ENCODE results near the gene VCPKMT.
"Not testable (repeated sequence)": the region's sequence is repeated elsewhere in the genome, so short reads cannot be mapped to it uniquely, and the experiment has no call there.

The VCPKMT gene

DNA sequence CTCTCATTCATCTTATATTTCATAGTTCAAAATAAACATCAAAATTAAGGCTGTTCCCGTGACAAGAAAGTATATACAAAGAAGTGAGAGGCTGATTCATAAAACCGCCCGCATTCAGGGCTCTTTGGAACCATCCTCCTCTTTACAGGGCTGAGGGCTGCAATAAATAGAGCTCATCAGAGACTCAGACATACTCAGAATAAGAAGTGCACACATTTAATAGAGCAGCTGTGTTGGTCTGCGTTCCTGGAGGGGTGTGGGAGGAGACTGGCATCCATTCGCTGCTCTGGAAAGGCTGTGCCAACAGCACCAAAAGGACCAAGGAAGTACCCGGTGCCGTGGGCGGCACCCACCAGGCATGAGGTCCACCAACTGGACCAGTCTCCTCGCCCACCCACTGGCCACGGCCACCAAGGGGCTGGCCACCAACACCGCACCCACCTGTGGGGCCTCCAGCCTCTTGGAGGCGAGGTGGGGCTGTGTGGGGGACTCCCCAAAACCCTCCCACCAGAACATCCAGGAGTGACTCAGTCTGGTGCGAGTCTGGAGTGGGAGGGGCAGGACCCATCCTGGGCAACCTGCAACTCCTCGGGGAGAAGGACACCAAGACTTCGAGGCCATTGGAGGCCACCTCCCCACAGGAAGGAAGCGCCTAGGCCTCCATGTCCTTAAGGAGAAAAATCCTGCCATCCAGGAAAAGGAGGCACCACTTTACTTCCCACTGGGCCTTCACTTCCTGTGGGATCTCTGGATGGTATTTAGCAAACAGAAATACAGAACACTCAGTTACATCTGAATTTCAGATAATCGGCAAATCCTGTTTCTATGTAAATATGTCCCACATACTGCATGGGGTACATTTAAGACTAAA, 32.7 kb downstream of the VCPKMT start:
- in situ Hi-C loops (cut with HindIII; ENCODE audit: low sequenced_read_pairs): no loop called here
- DNase-seq (ENCODE audit: low read depth): no peak
- no peak for TF ChIP-seq CTCF (IDR thresholded peaks at IDR 0.05; ENCODE audit: low read depth, low read length, missing control alignments)
- no peak overlapping the region for H3K4me3 ChIP-seq (ENCODE audit: low read depth, low read length)

DNA sequence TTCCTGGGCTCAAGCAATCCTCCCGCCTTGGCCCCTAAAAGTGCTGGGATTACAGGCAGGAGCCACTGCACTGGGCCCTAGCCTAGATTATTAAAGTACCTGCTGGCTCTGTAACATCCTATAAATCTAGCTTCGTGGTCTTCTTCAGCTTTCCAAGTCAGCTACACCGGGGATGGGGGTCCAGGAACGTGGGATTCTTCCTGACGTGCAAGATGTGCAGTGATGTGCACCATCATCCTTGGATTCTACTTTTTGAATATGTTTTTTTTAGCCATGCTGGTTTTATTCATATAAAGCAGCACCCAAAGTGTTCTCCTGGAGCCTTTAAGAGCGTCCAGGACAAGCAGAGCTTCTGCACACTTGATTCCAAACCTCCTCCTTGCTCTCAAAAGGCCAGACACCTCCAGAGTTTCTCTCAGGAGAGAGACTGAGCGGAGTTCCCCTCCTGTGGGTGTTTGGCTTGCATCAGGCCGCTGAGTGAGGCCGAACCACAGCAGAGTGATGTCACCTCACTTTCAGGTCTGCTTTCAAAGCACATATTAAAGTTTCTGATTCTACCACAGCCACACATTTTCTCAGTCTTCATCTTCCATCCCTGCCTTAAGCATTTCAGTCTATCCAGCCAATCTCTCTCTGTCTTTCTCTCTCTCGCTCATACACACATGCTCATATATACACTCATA, 33.4 kb downstream of the VCPKMT start:
- TF ChIP-seq CTCF (IDR thresholded peaks at IDR 0.05; ENCODE audit: low read depth, low read length, missing control alignments): no peak
- H3K4me3 ChIP-seq (ENCODE audit: low read depth, low read length): no peak overlapping the region
- in situ Hi-C loops (cut with HindIII; ENCODE audit: low sequenced_read_pairs): no loop called here
- no peak for DNase-seq (ENCODE audit: low read depth)

DNA sequence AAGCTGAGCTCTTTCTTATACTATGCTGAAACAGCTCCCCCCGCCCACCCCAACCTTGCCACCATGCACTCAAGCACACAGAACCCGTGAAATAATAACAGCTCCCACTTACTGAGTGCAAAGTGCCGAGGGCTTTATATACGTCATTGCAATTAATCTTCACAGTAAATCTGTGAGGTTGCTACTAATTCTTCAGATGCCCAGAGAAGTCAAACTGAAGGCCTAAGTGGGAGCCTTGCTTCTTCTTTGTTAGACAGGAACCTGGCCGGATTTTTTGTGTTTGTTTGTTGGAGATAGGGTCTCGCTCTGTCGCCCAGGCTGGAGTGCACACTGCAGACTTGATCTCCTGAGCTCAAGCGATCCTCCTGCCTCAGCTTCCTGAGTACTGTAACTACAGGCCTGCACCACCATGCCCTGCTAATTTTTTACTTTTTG, 34.0 kb downstream of the VCPKMT start:
- TF ChIP-seq CTCF (IDR thresholded peaks at IDR 0.05; ENCODE audit: low read depth, low read length, missing control alignments): no peak
- H3K4me3 ChIP-seq (ENCODE audit: low read depth, low read length): no peak overlapping the region
- DNase-seq (ENCODE audit: low read depth): no peak
- in situ Hi-C loops (cut with HindIII; ENCODE audit: low sequenced_read_pairs): no loop called here

GRCh38 chr14:50079103-50079502, 37.3 kb downstream of the VCPKMT start:
- in situ Hi-C loops (cut with HindIII; ENCODE audit: low sequenced_read_pairs); DNase-seq (ENCODE audit: low read depth); H3K4me3 ChIP-seq (ENCODE audit: low read depth, low read length): not testable (repeated sequence)

DNA sequence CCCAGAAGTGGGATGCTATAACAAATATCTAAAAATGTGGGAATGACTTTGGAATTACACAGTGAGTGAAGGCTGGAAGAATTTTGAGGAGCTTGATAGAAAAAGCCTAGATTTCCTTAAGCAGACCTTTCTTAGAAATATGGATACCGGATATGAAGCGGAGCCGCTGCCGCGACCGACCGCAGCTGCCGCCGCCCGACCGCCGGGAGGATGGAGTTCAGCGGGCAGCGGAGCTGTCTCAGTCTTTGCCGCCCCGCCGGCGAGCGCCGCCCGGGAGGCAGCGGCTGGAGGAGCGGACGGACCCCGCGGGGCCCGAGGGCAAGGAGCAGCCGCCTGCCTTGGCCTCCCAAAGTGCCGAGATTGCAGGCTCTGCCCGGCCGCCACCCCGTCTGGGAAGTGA, 42.7 kb downstream of the VCPKMT start:
- H3K4me3 ChIP-seq (ENCODE audit: low read depth, low read length); in situ Hi-C loops (cut with HindIII; ENCODE audit: low sequenced_read_pairs); DNase-seq (ENCODE audit: low read depth): not testable (repeated sequence)

DNA sequence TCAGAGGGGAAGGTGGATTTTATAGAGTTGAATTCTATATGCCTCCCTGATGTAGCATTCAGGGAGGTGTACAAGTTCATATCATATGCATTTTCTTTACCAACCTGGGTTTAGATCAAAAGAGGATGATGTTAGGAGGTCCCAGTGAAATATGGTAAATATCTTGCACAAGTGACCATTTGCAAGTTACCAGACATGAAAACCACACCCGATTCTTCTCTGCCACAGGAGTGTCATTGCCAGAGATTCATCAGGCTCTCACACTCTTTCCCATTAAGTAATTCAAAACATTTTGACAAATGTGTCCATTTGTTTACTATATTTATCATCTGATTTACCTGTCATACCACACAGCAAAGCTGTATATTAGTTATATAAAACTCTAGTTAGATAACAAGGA, 44.0 kb downstream of the VCPKMT start:
- no peak overlapping the region for H3K4me3 ChIP-seq (ENCODE audit: low read depth, low read length)
- in situ Hi-C loops (cut with HindIII; ENCODE audit: low sequenced_read_pairs): no loop called here
- no peak for TF ChIP-seq CTCF (IDR thresholded peaks at IDR 0.05; ENCODE audit: low read depth, low read length, missing control alignments)
- DNase-seq (ENCODE audit: low read depth): no peak

GRCh38 chr14:50070840-50071548, 45.4 kb downstream of the VCPKMT start:
- TF ChIP-seq CTCF (IDR thresholded peaks at IDR 0.05; ENCODE audit: low read depth, low read length, missing control alignments): no peak
- no peak overlapping the region for H3K4me3 ChIP-seq (ENCODE audit: low read depth, low read length)
- in situ Hi-C loops (cut with HindIII; ENCODE audit: low sequenced_read_pairs): no loop called here
- DNase-seq (ENCODE audit: low read depth): no peak

Data from astrocyte of the cerebellum (primary cell).